B cell (primary cell): ENCODE results near the gene USP2. TPM values are rescaled to one million over a fixed set of nuclear protein-coding genes. Genes with fewer than 3 reads are reported as not detected.
A peak's percentile ranks its signal among the peaks of the same experiment; 100 is the strongest.

ENCODE experiments used
- ATAC-seq: fragments of 200-7000 bp; cut with Tn5 transposase; one replicate; pipeline ENCODE4 v1.10.0; 2021; ENCODE audit warnings: low read depth, mild to moderate bottlenecking, moderate number of reproducible peaks, moderate library complexity
- CTCF ChIA-PET: fragments of 350-600 bp; sonication (Branson Sonifier 250); formaldehyde crosslinking; loops from one replicate; lab custom pipeline; 2021; ENCODE audit warnings: antibody characterized with exemption, inconsistent platforms; lab: Charles Lee
- POLR2A ChIA-PET: fragments of 350-600 bp; sonication (Branson Sonifier 250); formaldehyde crosslinking; loops from one replicate; lab custom pipeline; 2021; ENCODE audit warnings: antibody characterized with exemption; lab: Charles Lee
- DNase-seq: peaks from one replicate; pipeline ENCODE4 v3.0.0; 2013
- H2AFZ ChIP-seq: 2 replicates; pipeline ENCODE4 v1.6.1; 2012; ENCODE audit warnings: mild to moderate bottlenecking, low read depth, low read length; ENCODE audit not compliant: insufficient read depth, poor library complexity, severe bottlenecking
- H3K27ac ChIP-seq, 2 donors: 1 replicate in 1 of 2; 2 replicates in 1 of 2; pipeline ENCODE4 v1.5.1; 2012 to 2013; ENCODE audit warnings: low read length in 2 of 2, mild to moderate bottlenecking in 2 of 2, moderate library complexity in 1 of 2
- H3K27me3 ChIP-seq, 4 experiments: fragments of 200-600 bp in 1 of 4; sonication (generic) in 1 of 4; replicated peaks in 1 of 4; 1 replicate in 2 of 4; 2 replicates in 2 of 4; pipeline versions ENCODE4 v1.6.1 to v1.7.0; 2013 to 2016; ENCODE audit warnings: low read length in 3 of 4, mild to moderate bottlenecking in 2 of 4, mixed read lengths in 1 of 4, moderate library complexity in 1 of 4; ENCODE audit not compliant: insufficient read depth in 4 of 4, control insufficient read depth in 3 of 4; ENCODE audit errors: control extremely low read depth in 1 of 4
- H3K36me3 ChIP-seq, 2 experiments: replicated peaks in 1 of 2; 1 replicate in 1 of 2; 2 replicates in 1 of 2; pipeline versions ENCODE4 v1.6.1 to v1.7.1; 2013; ENCODE audit warnings: low read length in 1 of 2; ENCODE audit not compliant: insufficient read depth in 2 of 2, control insufficient read depth in 1 of 2; ENCODE audit errors: control extremely low read depth in 1 of 2, extremely low read depth in 1 of 2
- H3K4me1 ChIP-seq, 2 donors: fragments of 200-600 bp in 1 of 2; sonication (generic) in 1 of 2; 1 replicate in 1 of 2; 2 replicates in 1 of 2; pipeline versions ENCODE4 v1.5.1 to v1.6.1; 2013 to 2017; ENCODE audit warnings: low read length in 2 of 2; ENCODE audit not compliant: control insufficient read depth in 2 of 2, insufficient read depth in 2 of 2
- H3K4me2 ChIP-seq: replicated peaks from 2 replicates; pipeline ENCODE3; 2012; ENCODE audit warnings: mild to moderate bottlenecking, low read depth, low read length; ENCODE audit not compliant: poor library complexity, severe bottlenecking
- H3K4me3 ChIP-seq, 5 experiments: fragments of 200-600 bp in 1 of 5; sonication (generic) in 1 of 5; 1 replicate in 3 of 5; 2 replicates in 2 of 5; pipeline versions ENCODE4 v1.5.1 to v1.7.0; 2011 to 2016; ENCODE audit warnings: low read length in 4 of 5, mild to moderate bottlenecking in 4 of 5, low read depth in 2 of 5, control low read depth in 1 of 5, moderate library complexity in 1 of 5; ENCODE audit not compliant: insufficient read depth in 1 of 5; ENCODE audit errors: control extremely low read depth in 1 of 5, extremely low read depth in 1 of 5
- H3K79me2 ChIP-seq: fragments of 200-600 bp; sonication (generic); one replicate; pipeline ENCODE4 v1.6.0; 2016; ENCODE audit warnings: low read length; ENCODE audit not compliant: control insufficient read depth, insufficient read depth
- H3K9ac ChIP-seq: fragments of 200-600 bp; sonication (generic); 2 replicates; pipeline ENCODE4 v1.6.1; 2017; ENCODE audit warnings: mild to moderate bottlenecking, low read length, moderate library complexity
- H3K9me3 ChIP-seq, 3 donors: one replicate each; pipeline versions ENCODE4 v1.6.1 to v1.7.1; 2013; ENCODE audit warnings: low read length in 2 of 3; ENCODE audit not compliant: control insufficient read depth in 2 of 3, insufficient read depth in 1 of 3; ENCODE audit errors: control extremely low read depth in 1 of 3
- H4K20me1 ChIP-seq: 2 replicates; pipeline ENCODE4 v1.6.0; 2012; ENCODE audit warnings: mild to moderate bottlenecking, low read length; ENCODE audit not compliant: insufficient read depth, control insufficient read depth, poor library complexity, severe bottlenecking
- H3K27ac Mint-ChIP-seq: one replicate; pipeline ENCODE4 v1.8.0; 2021; ENCODE audit warnings: mixed read lengths
- H3K27me3 Mint-ChIP-seq: one replicate; pipeline ENCODE4 v1.8.0; 2021; ENCODE audit warnings: mixed read lengths
- H3K4me1 Mint-ChIP-seq: one replicate; pipeline ENCODE4 v1.8.0; 2021; ENCODE audit warnings: mixed read lengths
- H3K4me3 Mint-ChIP-seq: one replicate; pipeline ENCODE4 v1.8.0; 2021; ENCODE audit warnings: mixed read lengths
- H3K9me3 Mint-ChIP-seq: one replicate; pipeline ENCODE4 v1.8.0; 2022; ENCODE audit warnings: mixed read lengths; ENCODE audit not compliant: insufficient read depth
- CTCF ChIP-seq: fragments of 200-600 bp; IDR thresholded peaks from one replicate; pipeline ENCODE4 v1.8.0; 2022; ENCODE audit warnings: antibody characterized with exemption, mild to moderate bottlenecking
- EZH2 ChIP-seq: IDR thresholded peaks from 2 replicates; pipeline ENCODE4 v1.6.1; 2012; ENCODE audit warnings: borderline replicate concordance, low read depth, mild to moderate bottlenecking, moderate library complexity, low read length; ENCODE audit not compliant: insufficient read depth, poor library complexity, severe bottlenecking
- WGBS: methylation state at CpG from one replicate; pipeline ENCODE4 v1.1.5; 2013; ENCODE audit warnings: missing lambda C conversion rate; ENCODE audit not compliant: insufficient coverage; 5-methylcytosine and 5-hydroxymethylcytosine counted together
- intact Hi-C: fragments of 100-400 bp; cut with micrococcal nuclease; formaldehyde crosslinking; loops from one replicate; pipeline ENCODE4 v1.10.0; 2022
- polyA plus RNA-seq: library from polyadenylated mRNA; depleted of rRNA; stranded (reverse); fragments of >200 nt; gene quantifications from 2 replicates; pipeline ENCODE4 v1.2.3, GENCODE V29; 2012
- total RNA-seq, 2 donors: library from RNA; stranded (reverse); fragments of 120-200 nt in 1 of 2; gene quantifications; 1 replicate in 1 of 2; 2 replicates in 1 of 2; pipeline versions ENCODE4 v1.2.3 to v1.2.4, GENCODE V29; 2013 to 2022

The USP2 gene
- total and polyA plus RNA-seq, 2 donors (not counting 1 experiment from before 2014, with no cell fraction given): 0.09 TPM; not detected in 1

GRCh38 chr11:119391275-119391674, 9.8 kb upstream of the USP2 start:
- H3K4me3 Mint-ChIP-seq: no peak overlapping the region
- ATAC-seq (no peak), DNase-seq (no peak)
- H2AFZ ChIP-seq: no peak overlapping the region
- H3K9me3 ChIP-seq: no peaks in the 10 kb centered on the region
- H3K4me2 ChIP-seq: no peak overlapping the region
- H3K4me3 ChIP-seq: no peak overlapping the region
- CTCF ChIA-PET: interaction anchor here (1.1 kb wide), 1 partner anchor 35 kb away, joined by 3 read pairs; no protein-coding TSS in a partner anchor
- no peak overlapping the region for H3K27ac ChIP-seq
- no peak overlapping the region for H3K9ac ChIP-seq
- no peaks in the 10 kb centered on the region for H3K36me3 ChIP-seq
- peaks cover 0 to 15% (median 1%) of the 10 kb centered on the region in 4 experiments for H3K27me3 ChIP-seq
- POLR2A ChIA-PET: no interaction called here
- no peaks in the 10 kb centered on the region for H3K4me1 ChIP-seq
- H3K4me1 Mint-ChIP-seq: no peaks in the 10 kb centered on the region
- H3K27ac Mint-ChIP-seq: no peak overlapping the region
- TF ChIP-seq CTCF: no peak
- no peak for TF ChIP-seq EZH2
- intact Hi-C loops: no loop called here
- H3K27me3 Mint-ChIP-seq: peaks cover 32% of the 10 kb centered on the region
- 89% methylated on average over 6 of the region's 7 CpGs for WGBS
- H4K20me1 ChIP-seq: no peaks in the 10 kb centered on the region
- H3K79me2 ChIP-seq: no peaks in the 10 kb centered on the region
- no peaks in the 10 kb centered on the region for H3K9me3 Mint-ChIP-seq

- intact Hi-C loops: no loop called here
Measured at GRCh38 chr11:119389611-119390254, 8.2 kb upstream of the USP2 start.

More at GRCh38 chr11:119389611-119390254, 8.2 kb upstream of the USP2 start:
- H3K4me3 Mint-ChIP-seq: no peak overlapping the region
- no peak overlapping the region for H3K27ac Mint-ChIP-seq
- peaks cover 27% of the 10 kb centered on the region for H3K27me3 Mint-ChIP-seq
- H3K27me3 ChIP-seq: peaks cover 0 to 10% (median 3%) of the 10 kb centered on the region in 4 experiments
- no peaks in the 10 kb centered on the region for H3K4me1 Mint-ChIP-seq
- ChIA-PET POLR2A (interaction anchor here (0.6 kb wide), 1 partner anchor 168 kb away, joined by 6 read pairs; no protein-coding TSS in a partner anchor), CTCF (interaction anchor here (0.8 to 1.2 kb wide), 2 partner anchors 14 to 33 kb away, joined by 3 read pairs; no protein-coding TSS in a partner anchor)
- no peaks in the 10 kb centered on the region for H3K9me3 Mint-ChIP-seq
- ATAC-seq (no peak), DNase-seq (no peak)
- TF ChIP-seq CTCF (peak; percentile 47), EZH2 (no peak)
- H3K9me3 ChIP-seq: no peaks in the 10 kb centered on the region
- no peaks in the 10 kb centered on the region for H3K79me2 ChIP-seq
- no peak overlapping the region for H3K9ac ChIP-seq
- WGBS: 93% methylated on average over 4 of the region's 5 CpGs
- no peaks in the 10 kb centered on the region for H3K36me3 ChIP-seq
- no peak overlapping the region for H2AFZ ChIP-seq
- H3K4me1 ChIP-seq: no peaks in the 10 kb centered on the region
- no peak overlapping the region for H3K27ac ChIP-seq
- H3K4me2 ChIP-seq: no peak overlapping the region
- no peaks in the 10 kb centered on the region for H4K20me1 ChIP-seq
- H3K4me3 ChIP-seq: no peak overlapping the region
